ENCODE data around the gene DENND10.

DNA sequence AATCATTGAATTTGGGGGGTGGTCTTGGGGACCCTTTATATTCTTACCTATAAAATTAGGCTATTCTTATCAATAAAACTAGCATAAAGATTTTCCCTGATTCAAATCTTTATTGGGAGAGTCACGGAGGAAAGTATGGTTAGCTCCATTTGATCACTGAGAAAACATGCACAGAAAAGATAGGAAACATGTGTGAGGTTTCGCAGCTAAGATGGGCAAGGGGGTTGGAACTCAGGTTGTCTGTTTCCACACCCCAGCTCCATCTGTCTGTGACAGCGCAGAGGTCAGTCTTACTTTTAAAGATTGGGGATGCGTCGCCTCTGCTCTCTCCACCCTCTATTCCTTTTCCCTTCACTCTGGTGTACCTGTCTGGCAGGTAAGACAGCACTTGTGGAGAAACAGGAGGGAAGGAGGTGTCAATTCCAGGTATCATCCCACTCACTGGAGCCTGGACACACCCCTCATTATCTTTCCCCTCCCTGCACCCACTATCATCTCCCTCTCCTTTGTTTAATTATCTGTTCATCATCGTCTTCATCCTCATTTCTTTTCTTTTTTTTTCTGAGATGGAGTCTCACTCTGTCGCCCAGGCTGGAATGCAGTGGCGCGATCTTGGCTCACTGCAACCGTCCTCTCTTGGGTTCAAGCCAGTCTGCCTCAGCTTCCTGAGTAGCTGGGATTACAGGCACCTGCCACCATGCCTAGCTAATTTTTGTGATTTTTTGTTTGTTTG lies 2.4 kb upstream of the DENND10 start:
- TF ChIP-seq, protein P1, sequence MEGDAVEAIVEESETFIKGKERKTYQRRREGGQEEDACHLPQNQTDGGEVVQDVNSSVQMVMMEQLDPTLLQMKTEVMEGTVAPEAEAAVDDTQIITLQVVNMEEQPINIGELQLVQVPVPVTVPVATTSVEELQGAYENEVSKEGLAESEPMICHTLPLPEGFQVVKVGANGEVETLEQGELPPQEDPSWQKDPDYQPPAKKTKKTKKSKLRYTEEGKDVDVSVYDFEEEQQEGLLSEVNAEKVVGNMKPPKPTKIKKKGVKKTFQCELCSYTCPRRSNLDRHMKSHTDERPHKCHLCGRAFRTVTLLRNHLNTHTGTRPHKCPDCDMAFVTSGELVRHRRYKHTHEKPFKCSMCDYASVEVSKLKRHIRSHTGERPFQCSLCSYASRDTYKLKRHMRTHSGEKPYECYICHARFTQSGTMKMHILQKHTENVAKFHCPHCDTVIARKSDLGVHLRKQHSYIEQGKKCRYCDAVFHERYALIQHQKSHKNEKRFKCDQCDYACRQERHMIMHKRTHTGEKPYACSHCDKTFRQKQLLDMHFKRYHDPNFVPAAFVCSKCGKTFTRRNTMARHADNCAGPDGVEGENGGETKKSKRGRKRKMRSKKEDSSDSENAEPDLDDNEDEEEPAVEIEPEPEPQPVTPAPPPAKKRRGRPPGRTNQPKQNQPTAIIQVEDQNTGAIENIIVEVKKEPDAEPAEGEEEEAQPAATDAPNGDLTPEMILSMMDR (IDR thresholded peaks at IDR 0.05): no peak
- no peak for TF ChIP-seq EZH2 (IDR thresholded peaks at IDR 0.05)
